Activated CD8-positive, alpha-beta T cell treated with anti-CD3 and anti-CD28 coated beads, Interleukin-2, amount 10 ng/mL, durations not matched to agents 7 days and 5 days (primary cell): Measurements from ENCODE around the gene GPR108. TPM values are rescaled to one million over a fixed set of nuclear protein-coding genes. Genes with fewer than 3 reads are reported as not detected.
"Not testable (repeated sequence)": the region's sequence is repeated elsewhere in the genome, so short reads cannot be mapped to it uniquely, and the experiment has no call there.

ENCODE experiments used
- ATAC-seq: fragments of 150-1000 bp; cut with Tn5 transposase; one replicate; pipeline ENCODE4 v1.10.0; 2021; ENCODE audit warnings: moderate library complexity
- CTCF ChIA-PET: fragments of 350-600 bp; sonication (Branson Sonifier 250); formaldehyde crosslinking; loops from one replicate; lab custom pipeline; 2021; ENCODE audit warnings: antibody characterized with exemption; lab: Charles Lee
- POLR2A ChIA-PET: fragments of 350-600 bp; sonication (Branson Sonifier 250); formaldehyde crosslinking; loops from one replicate; lab custom pipeline; 2021; ENCODE audit warnings: antibody characterized with exemption; lab: Charles Lee
- DNase-seq: peaks from one replicate; pipeline ENCODE4 v3.0.0-alpha.2; 2020
- H3K27ac Mint-ChIP-seq: one replicate; pipeline ENCODE4 v1.8.0; 2021; ENCODE audit warnings: mild to moderate bottlenecking, mixed read lengths
- H3K27me3 Mint-ChIP-seq: one replicate; pipeline ENCODE4 v1.8.0; 2021; ENCODE audit warnings: low read depth, mixed read lengths
- H3K36me3 Mint-ChIP-seq: one replicate; pipeline ENCODE4 v1.8.0; 2021; ENCODE audit warnings: low read depth, mixed read lengths
- H3K4me1 Mint-ChIP-seq: one replicate; pipeline ENCODE4 v1.8.0; 2021; ENCODE audit warnings: low read depth, mixed read lengths
- H3K4me3 Mint-ChIP-seq: one replicate; pipeline ENCODE4 v1.8.0; 2021; ENCODE audit warnings: mild to moderate bottlenecking, mixed read lengths
- H3K9me3 Mint-ChIP-seq: one replicate; pipeline ENCODE4 v1.8.0; 2022; ENCODE audit warnings: mixed read lengths; ENCODE audit not compliant: insufficient read depth
- total RNA-seq, 2 experiments: library from RNA; stranded (reverse); gene quantifications; one replicate each; pipeline ENCODE4 v1.2.3, GENCODE V29; 2021

Gene GPR108
- total RNA-seq, 2 experiments from 2014 or later: 76.7 to 85.6 TPM

- CTCF ChIA-PET: no interaction called here
- peaks cover 29% of the 10 kb centered on the region for H3K27me3 Mint-ChIP-seq
- H3K4me1 Mint-ChIP-seq: peaks cover 15% of the 10 kb centered on the region
- H3K4me3 Mint-ChIP-seq: no peak overlapping the region
- no peaks in the 10 kb centered on the region for H3K36me3 Mint-ChIP-seq
- no peak for DNase-seq
- ATAC-seq: no peak
- H3K27ac Mint-ChIP-seq: no peak overlapping the region
- no peaks in the 10 kb centered on the region for H3K9me3 Mint-ChIP-seq
- POLR2A ChIA-PET: no interaction called here
These were observed 27.8 kb downstream of the GPR108 start for GRCh38 chr19:6709549-6709948.

DNA sequence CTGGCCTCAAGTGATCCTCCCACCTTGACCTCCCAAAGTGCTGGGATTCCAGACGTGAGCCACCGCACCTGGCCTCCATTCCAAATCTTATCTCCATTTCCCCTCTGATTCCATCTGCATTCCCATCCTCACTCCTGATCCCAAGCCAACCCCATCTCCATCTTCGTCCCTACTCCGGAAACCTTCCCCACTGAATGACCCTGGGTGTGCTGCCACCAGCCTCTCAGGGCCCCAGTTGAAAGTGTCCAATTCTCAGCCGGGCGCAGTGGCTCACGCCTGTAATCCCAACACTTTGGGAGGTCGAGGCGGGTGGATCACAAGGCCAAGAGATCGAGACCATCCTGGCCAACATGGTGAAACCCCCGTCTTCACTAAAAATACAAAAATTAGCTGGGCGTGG lies 28.5 kb downstream of the GPR108 start:
- H3K4me1 Mint-ChIP-seq: peaks cover 15% of the 10 kb centered on the region
- CTCF ChIA-PET, H3K4me3 Mint-ChIP-seq, H3K27ac Mint-ChIP-seq, H3K36me3 Mint-ChIP-seq, DNase-seq, ATAC-seq, POLR2A ChIA-PET, H3K9me3 Mint-ChIP-seq: not testable (repeated sequence)
- peaks cover 29% of the 10 kb centered on the region for H3K27me3 Mint-ChIP-seq

GRCh38 chr19:6708346-6708745 lies 29.0 kb downstream of the GPR108 start:
- H3K4me1 Mint-ChIP-seq: peaks cover 15% of the 10 kb centered on the region
- peaks cover 29% of the 10 kb centered on the region for H3K27me3 Mint-ChIP-seq
- H3K36me3 Mint-ChIP-seq: no peaks in the 10 kb centered on the region
- POLR2A ChIA-PET: no interaction called here
- no peak overlapping the region for H3K27ac Mint-ChIP-seq
- H3K9me3 Mint-ChIP-seq: no peaks in the 10 kb centered on the region
- DNase-seq (no peak), ATAC-seq (no peak)
- no peak overlapping the region for H3K4me3 Mint-ChIP-seq
- CTCF ChIA-PET: no interaction called here

- Mint-ChIP-seq H3K27ac (no peak overlapping the region), H3K36me3 (no peaks in the 10 kb centered on the region), H3K4me3 (no peak overlapping the region), H3K27me3 (peaks cover 29% of the 10 kb centered on the region), H3K9me3 (no peaks in the 10 kb centered on the region), H3K4me1 (peaks cover 15% of the 10 kb centered on the region)
- ChIA-PET POLR2A (no interaction called here), CTCF (no interaction called here)
- DNase-seq: no peak
- ATAC-seq: no peak
These were observed 29.7 kb downstream of the GPR108 start for GRCh38 chr19:6707658-6708018.

DNA sequence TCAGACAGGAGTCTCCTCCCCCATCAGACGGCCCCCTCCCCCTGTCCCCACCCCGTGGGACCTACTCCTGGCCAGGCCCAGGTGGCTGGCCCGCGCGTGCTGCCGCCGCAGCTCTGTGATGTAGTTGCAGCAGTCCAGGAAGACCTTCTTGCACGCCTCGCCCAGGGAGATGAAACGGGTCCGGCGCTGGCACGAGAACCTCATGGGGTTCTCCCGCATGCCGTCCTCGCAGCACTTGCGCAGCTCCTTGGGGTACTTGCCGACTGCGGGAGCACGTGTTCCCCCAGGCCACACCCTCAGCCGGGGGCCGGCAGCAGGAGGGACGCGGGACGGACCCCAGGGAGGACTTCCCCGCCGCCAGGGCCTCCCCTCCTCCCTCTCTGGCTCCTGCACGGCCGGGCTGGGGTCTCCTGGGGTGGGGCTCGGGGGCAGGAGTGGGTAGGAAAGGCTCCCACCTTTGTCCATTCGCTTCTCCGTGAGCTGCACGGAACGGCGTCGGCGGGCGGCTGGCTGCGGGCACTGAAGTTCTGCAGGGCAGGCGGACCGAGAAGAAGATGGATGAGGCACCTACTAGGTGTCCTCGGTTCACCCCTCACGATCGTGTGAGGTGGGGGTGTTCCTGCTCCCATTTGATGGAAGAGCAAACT lies 30.2 kb downstream of the GPR108 start:
- H3K4me1 Mint-ChIP-seq: peaks cover 15% of the 10 kb centered on the region
- peaks cover 29% of the 10 kb centered on the region for H3K27me3 Mint-ChIP-seq
- H3K4me3 Mint-ChIP-seq: no peak overlapping the region
- H3K36me3 Mint-ChIP-seq: no peaks in the 10 kb centered on the region
- no peak for DNase-seq
- CTCF ChIA-PET: no interaction called here
- H3K9me3 Mint-ChIP-seq: no peaks in the 10 kb centered on the region
- H3K27ac Mint-ChIP-seq: no peak overlapping the region
- no peak for ATAC-seq
- POLR2A ChIA-PET: no interaction called here

- H3K9me3 Mint-ChIP-seq: no peaks in the 10 kb centered on the region
- peaks cover 15% of the 10 kb centered on the region for H3K4me1 Mint-ChIP-seq
- POLR2A ChIA-PET: no interaction called here
- H3K27me3 Mint-ChIP-seq: peaks cover 28% of the 10 kb centered on the region
- DNase-seq (no peak), ATAC-seq (no peak)
- no peak overlapping the region for H3K4me3 Mint-ChIP-seq
- CTCF ChIA-PET: no interaction called here
- no peaks in the 10 kb centered on the region for H3K36me3 Mint-ChIP-seq
- no peak overlapping the region for H3K27ac Mint-ChIP-seq
These were observed 30.8 kb downstream of the GPR108 start for GRCh38 chr19:6706633-6706958.

DNA sequence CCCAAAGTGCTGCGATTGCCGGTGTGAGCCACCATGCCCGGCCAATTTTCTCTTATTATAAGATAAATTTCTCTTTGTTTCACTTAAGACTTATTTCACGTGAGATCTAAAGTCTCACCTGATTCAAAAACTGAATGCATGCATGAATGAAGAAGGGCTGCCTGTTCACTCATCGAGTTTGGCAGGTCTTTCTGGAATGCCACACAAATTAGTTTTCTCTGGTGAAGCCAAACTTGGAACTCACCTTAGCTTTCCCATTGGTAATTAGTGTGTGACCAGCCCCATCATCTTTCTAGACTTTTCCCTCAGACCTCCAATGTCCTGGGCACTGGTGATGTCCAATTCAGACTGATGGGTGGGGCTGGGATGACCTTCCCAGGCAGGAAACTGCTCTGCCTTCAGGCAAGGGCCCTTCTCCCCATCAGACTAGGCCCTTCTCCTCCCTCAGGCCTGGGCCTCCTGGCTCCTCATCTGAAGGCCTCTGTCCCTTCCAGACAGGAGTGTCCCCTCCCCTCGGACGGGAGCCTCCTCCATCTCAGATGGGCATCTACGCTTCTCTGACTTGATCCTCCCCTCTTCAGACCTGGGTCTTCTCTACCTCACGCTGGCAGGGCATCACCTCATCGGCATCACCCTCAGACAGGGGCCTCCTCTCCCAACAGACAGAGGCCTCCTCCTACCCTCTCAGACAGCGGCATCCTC lies 31.3 kb downstream of the GPR108 start:
- no peak overlapping the region for H3K27ac Mint-ChIP-seq
- no peak for ATAC-seq
- ChIA-PET CTCF (no interaction called here), POLR2A (interaction anchor here (0.6 kb wide), 1 partner anchor 48 kb away, joined by 3 read pairs; no protein-coding TSS in a partner anchor)
- no peaks in the 10 kb centered on the region for H3K36me3 Mint-ChIP-seq
- H3K4me3 Mint-ChIP-seq: no peak overlapping the region
- no peak for DNase-seq
- H3K9me3 Mint-ChIP-seq: no peaks in the 10 kb centered on the region
- peaks cover 23% of the 10 kb centered on the region for H3K27me3 Mint-ChIP-seq
- peaks cover 14% of the 10 kb centered on the region for H3K4me1 Mint-ChIP-seq

- no peaks in the 10 kb centered on the region for H3K9me3 Mint-ChIP-seq
- CTCF ChIA-PET: no interaction called here
- ATAC-seq: no peak
These were observed 36.6 kb downstream of the GPR108 start for GRCh38 chr19:6700586-6701316.

DNA sequence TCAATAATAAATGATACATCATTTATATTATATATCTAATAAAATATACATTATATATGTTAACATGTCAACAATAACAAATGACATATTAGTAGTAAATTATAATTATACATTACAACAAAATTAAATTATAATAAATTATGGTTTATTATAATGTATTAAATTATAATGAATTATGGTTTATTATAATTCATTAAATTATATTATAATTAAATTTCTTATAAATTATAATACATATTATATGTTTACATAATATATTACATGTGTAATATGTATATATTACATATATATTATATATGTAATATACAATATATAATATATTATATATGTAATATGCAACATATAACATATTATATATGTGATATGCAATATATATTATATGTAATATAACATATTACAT lies 37.4 kb downstream of the GPR108 start:
- Mint-ChIP-seq H3K27me3 (peaks cover 2% of the 10 kb centered on the region), H3K9me3 (no peaks in the 10 kb centered on the region), H3K4me1 (peaks cover 15% of the 10 kb centered on the region), H3K4me3 (no peak overlapping the region), H3K36me3 (no peaks in the 10 kb centered on the region), H3K27ac (no peak overlapping the region)
- ATAC-seq: no peak
- ChIA-PET POLR2A (no interaction called here), CTCF (no interaction called here)
- DNase-seq: no peak

More at GRCh38 chr19:6700586-6701316, 36.6 kb downstream of the GPR108 start:
- POLR2A ChIA-PET: no interaction called here
- Mint-ChIP-seq H3K4me3 (no peak overlapping the region), H3K27me3 (peaks cover 2% of the 10 kb centered on the region), H3K36me3 (no peaks in the 10 kb centered on the region), H3K27ac (no peak overlapping the region), H3K4me1 (peaks cover 15% of the 10 kb centered on the region)
- no peak for DNase-seq

- POLR2A ChIA-PET: interaction anchor here (0.6 kb wide), 1 partner anchor 13 kb away, joined by 3 read pairs; no protein-coding TSS in a partner anchor
These were observed 40.1 kb downstream of the GPR108 start for GRCh38 chr19:6697291-6697690.

GRCh38 chr19:6696239-6696820 lies 41.0 kb downstream of the GPR108 start:
- Mint-ChIP-seq H3K9me3 (no peaks in the 10 kb centered on the region), H3K36me3 (no peaks in the 10 kb centered on the region), H3K4me1 (peaks cover 15% of the 10 kb centered on the region), H3K27me3 (peaks cover 2% of the 10 kb centered on the region), H3K27ac (no peak overlapping the region), H3K4me3 (no peak overlapping the region)
- DNase-seq (no peak), ATAC-seq (no peak)
- ChIA-PET POLR2A (no interaction called here), CTCF (no interaction called here)

More at GRCh38 chr19:6697291-6697690, 40.1 kb downstream of the GPR108 start:
- Mint-ChIP-seq H3K9me3 (no peaks in the 10 kb centered on the region), H3K4me3 (no peak overlapping the region), H3K27ac (peak overlapping the region; percentile 66), H3K36me3 (no peaks in the 10 kb centered on the region), H3K27me3 (peaks cover 2% of the 10 kb centered on the region), H3K4me1 (peaks cover 15% of the 10 kb centered on the region)
- ATAC-seq: no peak
- CTCF ChIA-PET: no interaction called here
- DNase-seq: no peak
